ENCODE measurements around the gene MMP25. TPM values are rescaled to one million over a fixed set of nuclear protein-coding genes. Genes with fewer than 3 reads are reported as not detected.

Gene MMP25, protein sequence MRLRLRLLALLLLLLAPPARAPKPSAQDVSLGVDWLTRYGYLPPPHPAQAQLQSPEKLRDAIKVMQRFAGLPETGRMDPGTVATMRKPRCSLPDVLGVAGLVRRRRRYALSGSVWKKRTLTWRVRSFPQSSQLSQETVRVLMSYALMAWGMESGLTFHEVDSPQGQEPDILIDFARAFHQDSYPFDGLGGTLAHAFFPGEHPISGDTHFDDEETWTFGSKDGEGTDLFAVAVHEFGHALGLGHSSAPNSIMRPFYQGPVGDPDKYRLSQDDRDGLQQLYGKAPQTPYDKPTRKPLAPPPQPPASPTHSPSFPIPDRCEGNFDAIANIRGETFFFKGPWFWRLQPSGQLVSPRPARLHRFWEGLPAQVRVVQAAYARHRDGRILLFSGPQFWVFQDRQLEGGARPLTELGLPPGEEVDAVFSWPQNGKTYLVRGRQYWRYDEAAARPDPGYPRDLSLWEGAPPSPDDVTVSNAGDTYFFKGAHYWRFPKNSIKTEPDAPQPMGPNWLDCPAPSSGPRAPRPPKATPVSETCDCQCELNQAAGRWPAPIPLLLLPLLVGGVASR
- 0.69 to 1.1 TPM (median 0.78 TPM) in 5 replicates for total RNA-seq (2022; extraction: Qiagen RNA extraction; ENCODE audit: low read depth)

DNA sequence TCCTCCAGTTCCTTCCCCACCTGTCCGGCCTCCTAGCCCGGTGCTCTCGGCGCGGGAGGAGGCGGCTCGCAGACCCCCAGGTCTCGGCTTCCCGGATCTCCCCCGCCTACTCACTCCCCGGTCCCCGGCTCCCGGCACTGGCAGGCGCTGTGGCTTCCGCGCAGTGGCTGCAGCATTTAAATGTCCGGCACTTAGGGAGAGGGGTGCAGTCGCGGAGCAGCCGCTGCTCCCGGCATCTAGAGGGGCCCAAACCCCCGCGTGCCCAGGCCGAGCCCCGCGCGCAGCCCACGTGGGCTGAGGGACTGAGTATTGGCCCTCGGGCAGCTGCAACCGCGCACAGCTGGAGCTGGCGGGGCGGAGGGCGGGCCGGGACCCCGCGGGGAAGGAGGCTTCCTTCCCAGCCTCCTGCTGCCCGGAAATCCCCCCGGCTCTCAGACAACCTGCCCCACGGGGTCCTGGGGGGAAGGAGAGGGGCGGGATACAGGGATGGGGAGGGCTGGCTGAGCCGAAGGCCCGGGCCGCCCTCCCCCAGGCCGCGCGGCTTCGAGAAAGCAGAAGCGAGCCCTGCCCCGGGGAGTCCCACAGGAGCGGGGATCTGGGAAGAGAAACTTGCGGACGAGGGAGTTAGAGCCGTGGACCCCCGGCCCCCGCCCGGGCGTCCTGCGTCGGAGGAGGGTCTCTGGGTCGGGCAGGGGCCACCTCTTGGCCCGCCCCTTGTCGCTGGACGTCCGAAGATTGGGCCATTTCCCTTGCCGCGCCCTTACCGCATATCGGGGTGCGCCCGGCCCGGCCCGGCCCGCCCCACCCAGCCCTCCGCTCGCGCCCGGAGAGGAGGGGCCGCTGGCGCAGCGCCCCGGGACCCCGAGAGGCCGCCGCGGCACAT, at the start of gene MMP25:
Gene MMP25 (plus strand): TSS at position 804 of the 883 bp plus-strand sequence. CDS start 357 bp downstream, outside the sequence.

DNA sequence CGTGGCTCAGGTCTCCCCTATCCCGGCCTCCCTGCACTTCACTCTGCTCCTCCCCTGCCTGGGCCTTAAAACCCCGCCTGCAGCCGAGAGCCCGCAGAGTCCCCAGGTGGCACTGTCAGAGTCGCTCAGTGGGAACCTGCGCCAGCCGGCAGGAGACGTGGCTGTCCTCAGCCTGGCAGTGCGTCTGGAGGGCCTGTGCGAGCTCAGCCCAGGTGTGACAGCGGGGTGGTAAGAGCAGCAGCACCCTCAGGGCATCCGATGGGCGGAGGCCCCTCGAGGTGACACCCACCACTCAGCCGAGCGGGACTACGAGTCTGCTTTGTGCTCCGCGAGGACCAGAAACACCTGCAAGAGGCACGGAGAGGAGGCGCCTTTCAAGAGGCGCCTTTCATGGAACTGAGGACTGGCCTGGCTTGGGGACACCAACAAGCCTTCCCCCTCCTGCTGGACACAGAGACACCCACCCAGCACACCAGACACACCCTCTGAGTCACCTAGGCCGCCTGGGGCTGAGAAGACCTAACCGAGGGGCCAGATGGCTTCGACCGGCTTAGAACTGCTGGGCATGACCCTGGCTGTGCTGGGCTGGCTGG, 33.4 kb upstream of the MMP25 start, which contains the start of gene CLDN9:
Gene CLDN9 (plus strand): TSS at position 96 of the 593 bp plus-strand sequence. CDS start 440 bp downstream, at position 536.

DNA sequence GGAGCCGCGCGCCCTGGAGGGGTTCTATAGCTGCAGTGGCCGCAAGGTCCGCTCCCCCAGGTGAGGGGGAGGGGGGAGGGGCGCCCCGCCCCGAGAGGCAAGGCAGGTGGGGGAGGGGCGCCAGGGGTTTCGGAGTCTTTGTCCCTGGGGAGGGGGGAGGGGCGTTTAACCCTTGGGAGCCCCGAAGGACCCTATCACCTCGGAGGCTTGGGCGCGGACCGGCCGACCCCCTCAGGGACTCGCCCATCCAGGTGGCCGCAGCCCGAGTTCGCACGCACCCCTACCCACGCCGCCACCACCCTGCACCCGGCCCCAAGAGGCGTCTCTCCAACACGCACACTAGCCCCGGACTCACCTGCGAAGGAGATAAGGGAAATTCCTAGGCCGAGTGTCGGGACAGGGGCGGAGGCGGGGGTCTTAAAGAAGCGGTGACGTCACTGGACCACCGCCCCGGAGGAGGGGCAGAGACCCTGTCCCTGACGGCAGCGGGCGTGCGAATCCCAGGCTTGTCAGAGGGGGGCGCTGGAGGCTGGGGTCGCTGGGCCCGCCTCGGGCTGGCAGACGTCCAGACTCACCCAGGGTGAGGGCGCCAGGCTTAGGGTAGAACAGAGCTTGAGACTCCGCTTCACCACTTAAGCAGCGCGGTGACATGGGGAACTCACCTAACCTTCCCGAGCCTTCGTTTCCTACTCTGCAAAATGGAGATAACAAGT, 28.4 kb upstream of the MMP25 start, which contains the start of gene CLDN6:
Gene CLDN6 (minus strand): TSS at position 390 of the 713 bp plus-strand sequence. CDS start 2,162 bp downstream, outside the sequence.

DNA sequence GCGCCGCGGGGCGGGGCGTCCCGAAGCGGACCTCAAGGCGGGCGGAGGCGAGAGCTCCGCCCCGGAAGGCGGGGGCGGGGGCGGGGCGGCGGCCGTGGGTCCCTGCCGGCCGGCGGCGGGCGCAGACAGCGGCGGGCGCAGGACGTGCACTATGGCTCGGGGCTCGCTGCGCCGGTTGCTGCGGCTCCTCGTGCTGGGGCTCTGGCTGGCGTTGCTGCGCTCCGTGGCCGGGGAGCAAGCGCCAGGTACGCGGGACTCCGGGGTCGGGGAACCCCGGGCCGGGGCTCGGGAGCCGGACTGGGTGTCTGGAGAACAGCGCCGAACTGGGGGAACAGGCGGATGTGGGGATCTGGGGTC, 26.1 kb upstream of the MMP25 start, which contains the start of gene TNFRSF12A:
Gene TNFRSF12A (plus strand): TSS at position 122 of the 357 bp plus-strand sequence. CDS start 30 bp downstream, at position 152.

DNA sequence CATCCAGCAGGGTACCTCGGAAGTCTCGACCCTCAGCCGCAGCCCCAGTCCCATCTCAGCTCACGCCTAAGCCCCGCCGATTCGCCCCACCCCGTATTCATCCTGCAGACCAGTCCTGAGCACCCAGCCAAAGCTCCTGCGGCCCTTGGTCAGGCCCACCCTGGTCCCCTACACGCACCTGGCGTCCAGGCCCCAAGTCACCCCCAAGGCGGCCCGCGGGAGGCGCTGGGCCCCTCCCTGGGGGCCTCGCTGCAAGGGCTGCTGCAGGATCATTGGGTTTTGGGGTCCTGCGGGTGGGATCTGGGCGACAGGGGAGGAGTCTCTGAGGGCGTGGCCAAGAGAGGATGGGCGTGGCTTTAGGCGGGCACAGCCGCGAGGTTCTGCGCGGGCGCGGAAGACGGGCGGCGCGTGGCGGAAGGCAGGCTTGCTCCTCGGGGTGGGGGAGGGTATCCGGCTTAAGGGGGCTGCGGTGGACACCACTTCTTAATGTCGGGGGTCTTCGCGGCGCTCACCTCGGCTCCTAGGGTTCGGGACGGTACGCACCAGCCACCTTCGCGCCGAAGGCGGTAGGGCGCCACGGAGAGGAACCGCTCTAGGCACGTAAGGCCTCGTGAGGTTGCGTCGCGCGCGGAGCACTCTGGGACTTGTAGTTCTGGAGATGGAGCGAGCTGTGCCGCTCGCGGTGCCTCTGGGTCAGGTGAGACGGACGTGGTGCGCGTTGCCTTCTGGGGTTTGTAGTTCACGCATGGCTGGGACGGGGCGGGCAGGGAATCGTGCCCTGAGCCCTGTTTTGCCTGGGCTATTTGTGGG, 22.5 kb upstream of the MMP25 start, which contains the start of the genes HCFC1R1 and THOC6:
Gene HCFC1R1 (minus strand): TSS at position 274 of the 810 bp plus-strand sequence. CDS start 1 bp downstream, at position 273.
Gene THOC6 (plus strand): TSS at position 367 of the 810 bp plus-strand sequence. CDS start 292 bp downstream, at position 659.

DNA sequence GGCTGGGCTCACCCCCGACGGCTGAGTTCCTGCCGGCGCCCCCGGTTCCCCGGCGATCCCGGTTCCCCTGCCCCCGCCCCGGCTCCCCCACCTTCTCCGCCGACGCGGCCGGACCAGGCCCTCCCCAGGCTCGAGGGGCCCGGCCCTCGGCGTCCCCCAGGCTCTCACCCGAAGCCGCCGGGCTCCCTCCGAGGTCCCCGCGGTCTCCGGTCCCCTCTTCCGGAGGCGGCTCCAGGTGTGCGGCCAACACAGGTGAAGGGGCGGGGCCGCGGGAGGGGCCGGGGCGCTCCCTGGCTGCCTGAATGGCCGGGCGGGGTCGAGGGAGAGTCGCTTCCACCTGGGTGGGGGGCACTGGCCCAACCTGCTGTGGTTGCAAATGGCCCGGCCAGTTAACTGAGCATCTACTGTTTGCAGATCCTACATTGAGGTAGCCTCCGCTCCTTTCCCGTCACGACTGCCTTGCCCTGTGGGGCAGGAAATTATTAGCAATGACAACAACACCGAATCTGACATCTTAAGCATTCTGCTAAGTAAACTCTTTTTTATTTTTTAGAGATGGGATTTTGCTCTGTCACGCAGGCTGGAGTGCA, 9.5 kb upstream of the MMP25 start, which contains the start of gene BICDL2:
Gene BICDL2 (minus strand): TSS at position 219 of the 590 bp plus-strand sequence. CDS start 1,448 bp downstream, outside the sequence.

DNA sequence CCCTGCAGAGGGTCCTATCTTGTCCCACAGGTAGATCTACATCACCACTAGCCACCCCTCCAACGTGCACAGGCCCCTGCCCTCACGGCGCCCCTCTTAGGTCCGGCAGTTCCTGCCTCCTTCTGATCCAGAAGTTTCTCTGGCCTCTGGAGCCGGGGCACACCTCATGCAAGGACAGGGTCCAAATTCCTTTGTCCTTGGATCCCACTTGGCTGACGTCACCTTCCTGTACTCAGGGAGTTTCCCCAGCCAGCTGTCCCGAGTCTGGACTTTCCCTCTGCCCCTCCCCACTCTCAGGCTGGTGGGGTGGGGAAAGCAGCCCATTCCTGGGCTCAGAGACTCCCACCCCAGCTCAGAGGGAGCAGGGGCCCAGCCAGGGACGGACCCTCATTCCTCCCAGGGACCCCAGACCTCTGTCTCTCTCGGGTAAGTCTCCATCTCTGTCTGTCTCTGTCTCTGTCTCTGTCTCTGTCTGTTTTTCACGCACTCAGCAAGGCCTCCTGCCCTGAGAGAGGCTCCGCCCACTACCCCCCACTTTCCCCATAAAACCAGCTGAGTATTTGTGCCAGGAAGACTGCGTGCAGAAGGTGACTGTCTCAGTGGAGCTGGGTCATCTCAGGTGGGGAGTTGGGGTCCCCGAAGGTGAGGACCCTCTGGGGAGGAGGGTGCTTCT, 18.8 kb downstream of the MMP25 start, which contains the start of gene IL32:
Gene IL32 (plus strand): TSS at position 572 of the 673 bp plus-strand sequence. CDS start 172 bp downstream, outside the sequence.

DNA sequence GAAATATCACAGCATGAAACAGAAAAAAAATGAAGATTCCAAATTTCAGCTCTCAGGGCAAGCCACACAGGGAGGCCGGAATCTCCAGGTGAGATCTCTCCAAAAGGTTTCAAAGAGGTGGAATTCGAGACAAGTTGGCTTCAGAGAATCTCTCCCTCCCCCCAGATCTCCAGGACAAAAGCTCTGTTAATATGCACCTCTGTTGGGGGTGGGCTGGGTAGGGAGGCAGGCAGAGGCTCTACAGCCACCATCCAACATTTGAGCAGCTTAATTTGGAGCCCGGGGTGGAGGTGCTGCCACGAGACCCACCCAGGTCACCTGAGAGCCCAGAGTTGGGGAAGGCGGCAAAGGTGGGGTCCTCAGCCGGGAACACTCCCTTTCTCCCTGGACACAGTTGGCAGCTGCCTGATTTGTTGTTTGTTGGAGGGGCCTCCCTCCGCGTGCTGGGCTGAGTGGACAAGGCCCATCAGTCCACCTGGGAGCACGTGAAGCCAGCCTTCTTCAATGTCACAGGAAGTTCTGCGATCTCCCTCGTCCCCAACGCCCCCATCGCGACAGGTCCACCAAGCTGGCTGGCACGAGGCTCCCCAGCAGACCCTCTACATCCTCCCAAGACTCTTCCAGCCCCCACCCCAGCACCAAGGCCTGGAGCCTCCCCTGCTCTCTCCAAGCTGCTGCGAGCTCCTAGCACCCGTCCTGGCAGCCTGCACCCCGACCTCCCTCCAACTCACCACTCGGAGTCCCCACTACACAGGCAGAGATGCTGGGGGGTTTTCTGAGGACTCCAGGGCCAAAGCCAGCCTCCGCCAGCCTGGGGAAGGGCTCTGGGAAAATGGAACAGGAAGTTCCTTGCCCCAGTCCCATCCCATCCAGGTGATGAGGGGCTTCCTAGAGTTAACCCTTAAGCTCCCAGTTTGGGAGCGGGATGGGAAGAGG, 52.4 kb downstream of the MMP25 start, which contains the start of gene ZSCAN10:
Gene ZSCAN10 (minus strand): TSS at position 836 of the 936 bp plus-strand sequence. CDS start 6,357 bp downstream, outside the sequence.

Other genes starting within 250 kb of the MMP25 start
- not detected in 5 replicates for gene PRSS41, start 248.1 kb upstream of the MMP25 start, total RNA-seq (2022; extraction: Qiagen RNA extraction; ENCODE audit: low read depth)
- 0.11 to 0.39 TPM (median 0.14 TPM) in 4 of 5 replicates, not detected in the other for gene PRSS21, start 229.3 kb upstream of the MMP25 start, total RNA-seq (2022; extraction: Qiagen RNA extraction; ENCODE audit: low read depth)
- gene ZG16B, start 216.3 kb upstream of the MMP25 start, total RNA-seq (2022; extraction: Qiagen RNA extraction; ENCODE audit: low read depth), result 0.46 to 1.3 TPM (median 0.69 TPM) in 5 replicates
- gene PRSS22, start 188.4 kb upstream of the MMP25 start, total RNA-seq (2022; extraction: Qiagen RNA extraction; ENCODE audit: low read depth), result 2.5 to 4.1 TPM (median 3.0 TPM) in 5 replicates
- gene FLYWCH2, start 163.3 kb upstream of the MMP25 start, total RNA-seq (2022; extraction: Qiagen RNA extraction; ENCODE audit: low read depth), result 44.9 to 59.5 TPM (median 50.8 TPM) in 5 replicates
- gene FLYWCH1, start 134.6 kb upstream of the MMP25 start, total RNA-seq (2022; extraction: Qiagen RNA extraction; ENCODE audit: low read depth), result 20.1 to 29.5 TPM (median 27.2 TPM) in 5 replicates
- 1.1 to 2.8 TPM (median 2.0 TPM) in 5 replicates for gene KREMEN2, start 82.3 kb upstream of the MMP25 start, total RNA-seq (2022; extraction: Qiagen RNA extraction; ENCODE audit: low read depth)
- gene PAQR4, start 77.2 kb upstream of the MMP25 start, total RNA-seq (2022; extraction: Qiagen RNA extraction; ENCODE audit: low read depth), result 34.1 to 44.1 TPM (median 38.0 TPM) in 5 replicates
- 69.3 to 97.7 TPM (median 85.3 TPM) in 5 replicates for gene PKMYT1, start 66.1 kb upstream of the MMP25 start, total RNA-seq (2022; extraction: Qiagen RNA extraction; ENCODE audit: low read depth)
- gene CLDN9, start 33.6 kb upstream of the MMP25 start, total RNA-seq (2022; extraction: Qiagen RNA extraction; ENCODE audit: low read depth), result 0.33 to 0.59 TPM (median 0.49 TPM) in 5 replicates
- gene CLDN6, start 28.4 kb upstream of the MMP25 start, total RNA-seq (2022; extraction: Qiagen RNA extraction; ENCODE audit: low read depth), result 0.17 to 0.82 TPM (median 0.40 TPM) in 5 replicates
- gene TNFRSF12A, start 26.2 kb upstream of the MMP25 start, total RNA-seq (2022; extraction: Qiagen RNA extraction; ENCODE audit: low read depth), result 584 to 710 TPM (median 600 TPM) in 5 replicates
- gene HCFC1R1, start 22.6 kb upstream of the MMP25 start, total RNA-seq (2022; extraction: Qiagen RNA extraction; ENCODE audit: low read depth), result 206 to 241 TPM (median 224 TPM) in 5 replicates
- gene THOC6, start 22.5 kb upstream of the MMP25 start, total RNA-seq (2022; extraction: Qiagen RNA extraction; ENCODE audit: low read depth), result 24.1 to 38.0 TPM (median 33.0 TPM) in 5 replicates
- not detected in 5 replicates for gene BICDL2, start 9.6 kb upstream of the MMP25 start, total RNA-seq (2022; extraction: Qiagen RNA extraction; ENCODE audit: low read depth)
- 22.5 to 31.8 TPM (median 27.0 TPM) in 5 replicates for gene IL32, start 19.1 kb downstream of the MMP25 start, total RNA-seq (2022; extraction: Qiagen RNA extraction; ENCODE audit: low read depth)
- 0.08 TPM in 1 of 5 replicates, not detected in the others for gene ZSCAN10, start 52.7 kb downstream of the MMP25 start, total RNA-seq (2022; extraction: Qiagen RNA extraction; ENCODE audit: low read depth)
- 10.9 to 15.0 TPM (median 12.1 TPM) in 5 replicates for gene ZNF205, start 66.0 kb downstream of the MMP25 start, total RNA-seq (2022; extraction: Qiagen RNA extraction; ENCODE audit: low read depth)
- 8.2 to 13.3 TPM (median 11.1 TPM) in 5 replicates for gene ZNF213, start 88.5 kb downstream of the MMP25 start, total RNA-seq (2022; extraction: Qiagen RNA extraction; ENCODE audit: low read depth)
- 0.44 to 0.59 TPM (median 0.53 TPM) in 5 replicates for gene OR1F1, start 141.6 kb downstream of the MMP25 start, total RNA-seq (2022; extraction: Qiagen RNA extraction; ENCODE audit: low read depth)
- 8.6 to 11.7 TPM (median 9.0 TPM) in 5 replicates for gene ZNF200, start 188.6 kb downstream of the MMP25 start, total RNA-seq (2022; extraction: Qiagen RNA extraction; ENCODE audit: low read depth)
- not detected in 5 replicates for gene MEFV, start 210.1 kb downstream of the MMP25 start, total RNA-seq (2022; extraction: Qiagen RNA extraction; ENCODE audit: low read depth)
- 35.3 to 44.6 TPM (median 37.6 TPM) in 5 replicates for gene ZNF263, start 236.9 kb downstream of the MMP25 start, total RNA-seq (2022; extraction: Qiagen RNA extraction; ENCODE audit: low read depth)

Measured in A549 treated with DMSO at 1 μM for 4 hours (cell line).